ENCODE data around the gene TSFM.

TSFM gene

DNA sequence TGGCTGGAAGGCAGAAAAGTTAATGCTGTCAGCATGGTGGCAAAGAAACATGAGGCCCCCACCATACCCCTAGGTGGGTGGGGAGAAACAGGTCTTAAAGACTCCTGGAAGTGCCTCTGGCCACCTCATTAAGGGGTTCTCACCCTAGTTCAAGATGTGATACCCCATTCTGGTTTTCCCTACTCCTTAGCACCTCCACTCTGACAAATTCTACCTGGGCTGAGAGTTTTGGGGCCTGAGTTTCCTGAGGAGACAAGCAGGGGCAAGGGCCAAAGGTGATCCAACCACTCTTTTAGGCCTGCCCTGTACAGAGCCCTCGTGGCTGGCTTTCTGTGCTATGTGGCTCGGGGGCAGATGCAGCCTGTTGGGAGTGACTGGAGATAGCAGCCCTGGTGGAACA, 43.8 kb downstream of the TSFM start (continued):
- TF ChIP-seq SNAI2 (CRISPR knock-in tag; IDR thresholded peaks at IDR 0.05) (no peak), ZFP3 (CRISPR knock-in tag; IDR thresholded peaks at IDR 0.05) (no peak), BACH2 (CRISPR knock-in tag; IDR thresholded peaks at IDR 0.05; ENCODE audit: borderline replicate concordance) (no peak)
- TF ChIP-seq, protein P1, sequence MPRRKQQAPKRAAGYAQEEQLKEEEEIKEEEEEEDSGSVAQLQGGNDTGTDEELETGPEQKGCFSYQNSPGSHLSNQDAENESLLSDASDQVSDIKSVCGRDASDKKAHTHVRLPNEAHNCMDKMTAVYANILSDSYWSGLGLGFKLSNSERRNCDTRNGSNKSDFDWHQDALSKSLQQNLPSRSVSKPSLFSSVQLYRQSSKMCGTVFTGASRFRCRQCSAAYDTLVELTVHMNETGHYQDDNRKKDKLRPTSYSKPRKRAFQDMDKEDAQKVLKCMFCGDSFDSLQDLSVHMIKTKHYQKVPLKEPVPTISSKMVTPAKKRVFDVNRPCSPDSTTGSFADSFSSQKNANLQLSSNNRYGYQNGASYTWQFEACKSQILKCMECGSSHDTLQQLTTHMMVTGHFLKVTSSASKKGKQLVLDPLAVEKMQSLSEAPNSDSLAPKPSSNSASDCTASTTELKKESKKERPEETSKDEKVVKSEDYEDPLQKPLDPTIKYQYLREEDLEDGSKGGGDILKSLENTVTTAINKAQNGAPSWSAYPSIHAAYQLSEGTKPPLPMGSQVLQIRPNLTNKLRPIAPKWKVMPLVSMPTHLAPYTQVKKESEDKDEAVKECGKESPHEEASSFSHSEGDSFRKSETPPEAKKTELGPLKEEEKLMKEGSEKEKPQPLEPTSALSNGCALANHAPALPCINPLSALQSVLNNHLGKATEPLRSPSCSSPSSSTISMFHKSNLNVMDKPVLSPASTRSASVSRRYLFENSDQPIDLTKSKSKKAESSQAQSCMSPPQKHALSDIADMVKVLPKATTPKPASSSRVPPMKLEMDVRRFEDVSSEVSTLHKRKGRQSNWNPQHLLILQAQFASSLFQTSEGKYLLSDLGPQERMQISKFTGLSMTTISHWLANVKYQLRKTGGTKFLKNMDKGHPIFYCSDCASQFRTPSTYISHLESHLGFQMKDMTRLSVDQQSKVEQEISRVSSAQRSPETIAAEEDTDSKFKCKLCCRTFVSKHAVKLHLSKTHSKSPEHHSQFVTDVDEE (CRISPR knock-in tag; IDR thresholded peaks at IDR 0.05) = no peak

DNA sequence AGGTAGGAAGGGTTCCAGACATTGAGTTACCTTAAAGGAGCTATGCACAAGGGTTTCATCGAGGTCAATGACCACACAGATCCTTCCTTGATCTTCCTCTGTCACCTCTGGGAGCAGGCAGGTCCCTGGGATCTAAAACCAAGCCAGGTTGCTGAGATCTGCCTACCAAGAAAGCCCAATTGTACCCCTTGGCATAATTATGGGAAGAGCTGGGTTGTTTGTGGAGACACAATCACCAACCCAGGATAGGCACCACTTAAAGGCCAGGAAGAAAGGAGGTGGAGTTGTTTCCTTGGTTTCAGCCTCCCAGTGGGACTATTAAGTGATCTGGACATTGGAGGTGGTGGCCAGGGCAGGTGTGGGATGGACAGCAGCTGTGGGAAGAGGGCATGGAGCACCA, 44.4 kb downstream of the TSFM start:
- ATAC-seq = no peak
- TF ChIP-seq ZFP30 (CRISPR knock-in tag; IDR thresholded peaks at IDR 0.05) (no peak), SNAI2 (CRISPR knock-in tag; IDR thresholded peaks at IDR 0.05) (no peak), ZNF8 (CRISPR knock-in tag; IDR thresholded peaks at IDR 0.05) (no peak), OSR1 (CRISPR knock-in tag; IDR thresholded peaks at IDR 0.05) (no peak), ZNF565 (CRISPR knock-in tag; conservative IDR thresholded peaks at IDR 0.05; ENCODE audit: low read depth) (no peak), BACH2 (CRISPR knock-in tag; IDR thresholded peaks at IDR 0.05; ENCODE audit: borderline replicate concordance) (no peak), PPARA (CRISPR knock-in tag; IDR thresholded peaks at IDR 0.05; ENCODE audit: borderline replicate concordance) (no peak), ISL1 (CRISPR knock-in tag; IDR thresholded peaks at IDR 0.05) (no peak), GLIS3 (CRISPR knock-in tag; IDR thresholded peaks at IDR 0.05) (no peak), RARB (CRISPR knock-in tag; IDR thresholded peaks at IDR 0.05) (no peak), ZNF70 (CRISPR knock-in tag; IDR thresholded peaks at IDR 0.05) (no peak)

DNA sequence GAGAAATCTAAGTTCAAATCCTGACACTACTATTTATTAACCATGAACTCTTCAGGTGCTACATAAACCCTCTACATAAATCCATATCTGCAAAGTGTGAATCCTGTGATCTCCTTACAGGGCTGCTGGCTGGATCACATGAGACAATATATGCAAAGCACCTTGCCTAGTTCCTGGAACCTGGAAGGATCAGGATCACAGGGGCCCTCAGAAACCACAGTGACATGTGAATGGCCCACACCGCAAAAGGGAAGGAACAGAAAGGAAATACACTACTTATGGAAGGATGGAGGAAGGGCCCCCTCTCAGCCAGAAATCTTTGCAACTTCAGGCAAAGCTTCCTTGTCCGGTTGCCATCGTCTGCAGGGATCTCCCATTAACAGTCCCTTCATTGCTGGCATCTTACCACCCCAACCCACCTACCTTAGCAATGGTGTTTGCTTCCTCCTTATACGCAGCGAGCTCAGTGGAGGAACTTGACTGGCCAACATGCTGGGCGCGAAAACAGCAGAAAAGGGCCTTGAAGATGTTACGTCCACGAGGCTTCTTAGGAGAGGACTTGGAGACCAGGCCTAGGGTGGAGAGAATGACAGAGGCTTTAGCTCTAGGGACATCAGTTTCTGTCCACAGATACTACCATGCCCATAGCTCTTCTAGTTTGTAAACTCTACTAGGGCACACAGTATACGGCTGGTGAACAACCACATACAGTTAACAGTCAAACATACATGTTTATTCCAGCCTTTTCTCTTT, 46.6 kb downstream of the TSFM start:
- no peak for ATAC-seq
- no peak for TF ChIP-seq PATZ1 (CRISPR knock-in tag; IDR thresholded peaks at IDR 0.05; ENCODE audit: borderline replicate concordance)
- TF ChIP-seq, protein P2, sequence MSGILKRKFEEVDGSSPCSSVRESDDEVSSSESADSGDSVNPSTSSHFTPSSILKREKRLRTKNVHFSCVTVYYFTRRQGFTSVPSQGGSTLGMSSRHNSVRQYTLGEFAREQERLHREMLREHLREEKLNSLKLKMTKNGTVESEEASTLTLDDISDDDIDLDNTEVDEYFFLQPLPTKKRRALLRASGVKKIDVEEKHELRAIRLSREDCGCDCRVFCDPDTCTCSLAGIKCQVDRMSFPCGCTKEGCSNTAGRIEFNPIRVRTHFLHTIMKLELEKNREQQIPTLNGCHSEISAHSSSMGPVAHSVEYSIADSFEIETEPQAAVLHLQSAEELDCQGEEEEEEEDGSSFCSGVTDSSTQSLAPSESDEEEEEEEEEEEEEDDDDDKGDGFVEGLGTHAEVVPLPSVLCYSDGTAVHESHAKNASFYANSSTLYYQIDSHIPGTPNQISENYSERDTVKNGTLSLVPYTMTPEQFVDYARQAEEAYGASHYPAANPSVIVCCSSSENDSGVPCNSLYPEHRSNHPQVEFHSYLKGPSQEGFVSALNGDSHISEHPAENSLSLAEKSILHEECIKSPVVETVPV (CRISPR knock-in tag; IDR thresholded peaks at IDR 0.05) = no peak
- no peak for TF ChIP-seq CSDC2 (CRISPR knock-in tag; IDR thresholded peaks at IDR 0.05)
- no peak for TF ChIP-seq ISL1 (CRISPR knock-in tag; IDR thresholded peaks at IDR 0.05)
- TF ChIP-seq ZFP3 (CRISPR knock-in tag; IDR thresholded peaks at IDR 0.05) = no peak
- no peak for TF ChIP-seq GLIS3 (CRISPR knock-in tag; IDR thresholded peaks at IDR 0.05)
- TF ChIP-seq BACH2 (CRISPR knock-in tag; IDR thresholded peaks at IDR 0.05; ENCODE audit: borderline replicate concordance) = no peak
- TF ChIP-seq POU6F1 (CRISPR knock-in tag; IDR thresholded peaks at IDR 0.05; ENCODE audit: borderline replicate concordance, low read depth) = no peak
- TF ChIP-seq, protein P3, sequence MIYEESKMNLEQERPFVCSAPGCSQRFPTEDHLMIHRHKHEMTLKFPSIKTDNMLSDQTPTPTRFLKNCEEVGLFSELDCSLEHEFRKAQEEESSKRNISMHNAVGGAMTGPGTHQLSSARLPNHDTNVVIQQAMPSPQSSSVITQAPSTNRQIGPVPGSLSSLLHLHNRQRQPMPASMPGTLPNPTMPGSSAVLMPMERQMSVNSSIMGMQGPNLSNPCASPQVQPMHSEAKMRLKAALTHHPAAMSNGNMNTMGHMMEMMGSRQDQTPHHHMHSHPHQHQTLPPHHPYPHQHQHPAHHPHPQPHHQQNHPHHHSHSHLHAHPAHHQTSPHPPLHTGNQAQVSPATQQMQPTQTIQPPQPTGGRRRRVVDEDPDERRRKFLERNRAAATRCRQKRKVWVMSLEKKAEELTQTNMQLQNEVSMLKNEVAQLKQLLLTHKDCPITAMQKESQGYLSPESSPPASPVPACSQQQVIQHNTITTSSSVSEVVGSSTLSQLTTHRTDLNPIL (CRISPR knock-in tag; IDR thresholded peaks at IDR 0.05; ENCODE audit: low read depth) = no peak
- TF ChIP-seq, protein P1 (CRISPR knock-in tag; IDR thresholded peaks at IDR 0.05) = no peak
- no peak for TF ChIP-seq ZFP30 (CRISPR knock-in tag; IDR thresholded peaks at IDR 0.05)

All from SK-N-SH treated with all-trans-retinoic acid at 6 μM for 48 hours (cell line).